ENCODE measurements around the gene MYL1. TPM values are rescaled to one million over a fixed set of nuclear protein-coding genes. Genes with fewer than 3 reads are reported as not detected.
A peak's percentile ranks its signal among the peaks of the same experiment; 100 is the strongest.

MYL1 gene
- total and polyA plus RNA-seq, 2 experiments from 2014 or later, result not detected

DNA sequence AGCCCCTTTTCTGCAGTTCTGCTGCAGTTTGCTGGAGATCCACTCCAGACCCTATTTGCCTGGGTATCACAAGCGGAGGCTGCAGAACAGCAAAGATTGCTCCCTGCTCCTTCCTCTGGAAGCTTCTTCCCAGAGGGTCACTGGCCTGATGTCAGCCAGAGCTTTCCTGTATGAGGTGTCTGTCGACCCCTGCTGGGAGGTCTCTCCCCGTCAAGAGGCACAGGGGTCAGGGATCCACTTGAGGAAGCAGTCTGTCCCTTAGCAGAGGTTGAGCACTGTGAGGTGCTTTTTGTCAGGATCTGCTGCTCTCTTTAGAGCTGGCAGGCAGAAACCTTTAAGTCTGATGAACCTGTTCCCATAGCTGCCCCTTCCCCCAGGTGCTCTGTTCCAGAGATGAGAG is 42.0 kb upstream of the MYL1 start:
- Histone ChIP-seq H3F3A (ENCODE audit: insufficient read depth) (no peaks in the 10 kb centered on the region), H3K36me3 (ENCODE audit: low read depth) (no peaks in the 10 kb centered on the region), H3K27me3 (replicated peaks; ENCODE audit: insufficient read depth) (no peaks in the 10 kb centered on the region), H2AFZ (no peak overlapping the region), H3K4me2 (ENCODE audit: unreplicated experiment) (no peak overlapping the region), H3K79me2 (ENCODE audit: insufficient read depth) (no peaks in the 10 kb centered on the region), H3K27ac (no peak overlapping the region), H4K20me1 (ENCODE audit: insufficient read depth) (no peaks in the 10 kb centered on the region), H3K9ac (no peak overlapping the region), H3K9me3 (ENCODE audit: low read depth) (no peaks in the 10 kb centered on the region), H3K4me3 (no peak overlapping the region), H3K4me1 (ENCODE audit: insufficient read depth) (no peaks in the 10 kb centered on the region), H3K9me2 (ENCODE audit: insufficient read depth) (no peaks in the 10 kb centered on the region)
- WGBS, 2 experiments (ENCODE audit: low coverage in 1 of 2, low lambda C conversion rate in 2 of 2, missing lambda C conversion rate in 2 of 2), result 15 to 24% methylated on average over 3 of the region's 3 CpGs
- TF ChIP-seq EZH2 (IDR thresholded peaks at IDR 0.05; ENCODE audit: insufficient read depth, poor library complexity, severe bottlenecking), result no peak
- no peak for TF ChIP-seq EZH2phosphoT487 (IDR thresholded peaks at IDR 0.05; ENCODE audit: insufficient read depth, low read depth)
- in situ Hi-C loops (cut with MboI), result no loop called here
- DNase-seq, result no peak

DNA sequence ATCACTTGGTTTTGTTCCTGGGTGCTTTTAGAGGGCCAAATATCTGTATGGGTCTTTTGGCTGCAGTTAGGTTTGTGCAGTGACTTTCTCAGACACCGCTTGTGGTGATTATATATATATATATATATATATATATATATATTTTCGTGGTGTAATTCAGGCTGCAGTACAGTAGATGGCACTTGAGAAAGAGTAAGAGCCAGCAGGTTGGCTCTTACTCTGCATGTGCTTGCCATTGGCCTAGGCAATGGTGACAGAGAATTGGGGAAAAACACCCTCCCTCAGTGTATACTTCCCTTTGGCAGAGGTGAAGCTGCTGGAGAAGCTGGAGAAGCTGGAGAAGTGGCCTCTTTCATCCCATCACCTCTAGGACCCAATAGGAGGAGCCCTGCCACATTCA is 22.2 kb upstream of the MYL1 start:
- in situ Hi-C loops (cut with MboI), result no loop called here
- no peaks in the 10 kb centered on the region for H3F3A ChIP-seq (ENCODE audit: insufficient read depth)

DNA sequence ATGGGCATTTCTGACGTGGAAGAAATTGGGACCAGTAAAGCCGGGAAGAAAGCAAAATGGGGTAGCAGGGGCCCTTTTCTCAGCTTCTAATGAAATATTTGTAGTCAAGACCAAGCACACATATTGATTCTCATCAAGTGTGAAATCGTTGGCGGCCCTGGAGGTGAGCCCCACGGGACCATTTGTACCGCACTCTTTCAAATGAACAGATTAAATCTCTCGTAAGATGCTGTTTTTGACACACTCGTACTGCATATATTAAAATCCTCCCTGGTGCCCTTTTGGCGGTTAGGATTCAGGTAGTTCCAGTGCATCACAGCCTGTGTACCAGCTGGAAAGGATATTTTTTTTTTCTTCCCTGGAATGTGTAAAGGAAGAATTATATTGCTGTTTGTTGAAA is 9.9 kb upstream of the MYL1 start:
- WGBS, 2 experiments (ENCODE audit: low coverage in 1 of 2, low lambda C conversion rate in 2 of 2, missing lambda C conversion rate in 2 of 2), result 35 to 41% methylated on average over 9 of the region's 9 CpGs
- Histone ChIP-seq H3K9me3 (ENCODE audit: low read depth) (no peaks in the 10 kb centered on the region), H3K27ac (no peak overlapping the region), H3K4me1 (ENCODE audit: insufficient read depth) (no peaks in the 10 kb centered on the region), H3K4me3 (no peak overlapping the region), H3K9ac (no peak overlapping the region), H4K20me1 (ENCODE audit: insufficient read depth) (no peaks in the 10 kb centered on the region), H3F3A (ENCODE audit: insufficient read depth) (no peaks in the 10 kb centered on the region), H3K4me2 (ENCODE audit: unreplicated experiment) (no peak overlapping the region), H3K79me2 (ENCODE audit: insufficient read depth) (no peaks in the 10 kb centered on the region), H3K9me2 (ENCODE audit: insufficient read depth) (no peaks in the 10 kb centered on the region), H3K36me3 (ENCODE audit: low read depth) (no peaks in the 10 kb centered on the region), H2AFZ (no peak overlapping the region), H3K27me3 (replicated peaks; ENCODE audit: insufficient read depth) (no peaks in the 10 kb centered on the region)
- TF ChIP-seq EZH2phosphoT487 (IDR thresholded peaks at IDR 0.05; ENCODE audit: insufficient read depth, low read depth), result no peak
- TF ChIP-seq EZH2 (IDR thresholded peaks at IDR 0.05; ENCODE audit: insufficient read depth, poor library complexity, severe bottlenecking), result no peak
- no peak for DNase-seq
- in situ Hi-C loops (cut with MboI), result no loop called here

More for the DNA sequence above, 22.2 kb upstream of the MYL1 start:
- no peak overlapping the region for H3K4me2 ChIP-seq (ENCODE audit: unreplicated experiment)
- H3K27me3 ChIP-seq (replicated peaks; ENCODE audit: insufficient read depth), result no peaks in the 10 kb centered on the region
- TF ChIP-seq EZH2 (IDR thresholded peaks at IDR 0.05; ENCODE audit: insufficient read depth, poor library complexity, severe bottlenecking), result no peak
- no peak for TF ChIP-seq EZH2phosphoT487 (IDR thresholded peaks at IDR 0.05; ENCODE audit: insufficient read depth, low read depth)
- H3K4me3 ChIP-seq, result no peak overlapping the region
- WGBS, 2 experiments (ENCODE audit: low coverage in 1 of 2, low lambda C conversion rate in 2 of 2, missing lambda C conversion rate in 2 of 2), result 7 to 13% methylated on average over 2 of the region's 2 CpGs
- no peaks in the 10 kb centered on the region for H3K9me3 ChIP-seq (ENCODE audit: low read depth)
- no peak for DNase-seq
- H3K36me3 ChIP-seq (ENCODE audit: low read depth), result no peaks in the 10 kb centered on the region
- no peak overlapping the region for H3K27ac ChIP-seq
- no peak overlapping the region for H3K9ac ChIP-seq
- H2AFZ ChIP-seq, result no peak overlapping the region
- no peaks in the 10 kb centered on the region for H3K79me2 ChIP-seq (ENCODE audit: insufficient read depth)
- no peaks in the 10 kb centered on the region for H3K9me2 ChIP-seq (ENCODE audit: insufficient read depth)
- no peaks in the 10 kb centered on the region for H4K20me1 ChIP-seq (ENCODE audit: insufficient read depth)
- no peaks in the 10 kb centered on the region for H3K4me1 ChIP-seq (ENCODE audit: insufficient read depth)

DNA sequence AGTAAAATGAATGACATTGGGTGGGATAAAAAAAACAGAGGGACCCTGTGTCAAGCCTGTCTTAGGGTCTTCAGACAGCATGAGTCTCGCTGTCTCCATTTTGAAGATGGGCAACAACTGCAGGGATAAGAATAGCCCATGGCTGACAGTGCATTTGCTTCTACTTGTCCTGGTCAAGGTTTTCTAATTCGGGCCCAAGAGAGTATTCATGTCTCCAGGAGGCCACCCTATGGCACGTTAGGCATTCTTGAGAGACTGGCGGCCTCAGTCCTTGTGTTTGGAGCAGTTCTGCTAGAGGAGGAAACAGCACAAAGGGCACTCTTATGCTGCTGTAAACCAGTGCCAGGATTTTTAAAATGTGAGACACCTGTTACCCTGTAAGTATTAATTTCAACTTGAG is 9.5 kb upstream of the MYL1 start:
- no peak for TF ChIP-seq EZH2 (IDR thresholded peaks at IDR 0.05; ENCODE audit: insufficient read depth, poor library complexity, severe bottlenecking)
- no peak for TF ChIP-seq EZH2phosphoT487 (IDR thresholded peaks at IDR 0.05; ENCODE audit: insufficient read depth, low read depth)
- no peaks in the 10 kb centered on the region for H3K79me2 ChIP-seq (ENCODE audit: insufficient read depth)
- no peaks in the 10 kb centered on the region for H3K9me2 ChIP-seq (ENCODE audit: insufficient read depth)
- H3K4me1 ChIP-seq (ENCODE audit: insufficient read depth), result no peaks in the 10 kb centered on the region
- no peaks in the 10 kb centered on the region for H3K9me3 ChIP-seq (ENCODE audit: low read depth)
- no peak overlapping the region for H3K4me2 ChIP-seq (ENCODE audit: unreplicated experiment)
- DNase-seq, result no peak
- in situ Hi-C loops (cut with MboI), result no loop called here
- no peaks in the 10 kb centered on the region for H3K27me3 ChIP-seq (replicated peaks; ENCODE audit: insufficient read depth)
- H3K27ac ChIP-seq, result no peak overlapping the region
- H3K36me3 ChIP-seq (ENCODE audit: low read depth), result no peaks in the 10 kb centered on the region
- H3K4me3 ChIP-seq, result no peak overlapping the region
- H3F3A ChIP-seq (ENCODE audit: insufficient read depth), result no peaks in the 10 kb centered on the region
- H3K9ac ChIP-seq, result no peak overlapping the region
- no peaks in the 10 kb centered on the region for H4K20me1 ChIP-seq (ENCODE audit: insufficient read depth)
- WGBS, 2 experiments (ENCODE audit: low coverage in 1 of 2, low lambda C conversion rate in 2 of 2, missing lambda C conversion rate in 2 of 2), result 17 to 28% methylated on average over 4 of the region's 4 CpGs
- no peak overlapping the region for H2AFZ ChIP-seq

DNA sequence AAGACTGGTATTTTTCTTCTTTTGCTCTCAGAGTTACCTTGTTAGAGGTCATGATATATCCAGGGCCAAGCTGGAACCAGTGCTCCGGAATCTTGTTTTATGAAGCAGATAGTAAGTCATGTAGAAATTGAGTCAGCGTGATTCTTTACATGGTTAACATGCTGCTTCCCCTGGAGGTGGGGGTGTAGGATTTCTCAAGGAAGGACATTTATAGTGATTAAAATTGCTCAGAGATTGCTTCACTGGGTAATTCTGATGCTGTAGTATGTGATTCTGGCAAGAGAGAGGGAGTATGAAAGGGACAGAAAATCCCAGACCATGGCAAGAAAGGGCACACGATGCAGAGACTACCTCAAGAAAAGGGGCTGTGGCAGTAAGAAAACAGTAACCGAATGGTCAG is 8.0 kb upstream of the MYL1 start:
- TF ChIP-seq EZH2 (IDR thresholded peaks at IDR 0.05; ENCODE audit: insufficient read depth, poor library complexity, severe bottlenecking), result no peak
- no peak for TF ChIP-seq EZH2phosphoT487 (IDR thresholded peaks at IDR 0.05; ENCODE audit: insufficient read depth, low read depth)
- Histone ChIP-seq H3K79me2 (ENCODE audit: insufficient read depth) (no peaks in the 10 kb centered on the region), H3K27ac (no peak overlapping the region), H3K4me3 (no peak overlapping the region), H3K4me2 (ENCODE audit: unreplicated experiment) (no peak overlapping the region), H2AFZ (no peak overlapping the region), H4K20me1 (ENCODE audit: insufficient read depth) (no peaks in the 10 kb centered on the region), H3K9me3 (ENCODE audit: low read depth) (no peaks in the 10 kb centered on the region), H3K9ac (no peak overlapping the region), H3K27me3 (replicated peaks; ENCODE audit: insufficient read depth) (no peaks in the 10 kb centered on the region), H3K9me2 (ENCODE audit: insufficient read depth) (no peaks in the 10 kb centered on the region), H3F3A (ENCODE audit: insufficient read depth) (no peaks in the 10 kb centered on the region), H3K36me3 (ENCODE audit: low read depth) (no peaks in the 10 kb centered on the region), H3K4me1 (ENCODE audit: insufficient read depth) (no peaks in the 10 kb centered on the region)
- in situ Hi-C loops (cut with MboI), result no loop called here
- DNase-seq, result peak; percentile 2
- 31% methylated on average over 4 of the region's 4 CpGs for WGBS, 2 experiments (ENCODE audit: low coverage in 1 of 2, low lambda C conversion rate in 2 of 2, missing lambda C conversion rate in 2 of 2)
